Stimulated activated naive CD4-positive, alpha-beta T cell (primary cell): ENCODE data around the gene LTC4S.
"Not testable (repeated sequence)": the region's sequence is repeated elsewhere in the genome, so short reads cannot be mapped to it uniquely, and the experiment has no call there.

ENCODE experiments used
- DNase-seq, 6 experiments: peaks; one replicate each; lab custom pipeline; 2025; lab: John Stamatoyannopoulos, UW

The LTC4S gene

DNA sequence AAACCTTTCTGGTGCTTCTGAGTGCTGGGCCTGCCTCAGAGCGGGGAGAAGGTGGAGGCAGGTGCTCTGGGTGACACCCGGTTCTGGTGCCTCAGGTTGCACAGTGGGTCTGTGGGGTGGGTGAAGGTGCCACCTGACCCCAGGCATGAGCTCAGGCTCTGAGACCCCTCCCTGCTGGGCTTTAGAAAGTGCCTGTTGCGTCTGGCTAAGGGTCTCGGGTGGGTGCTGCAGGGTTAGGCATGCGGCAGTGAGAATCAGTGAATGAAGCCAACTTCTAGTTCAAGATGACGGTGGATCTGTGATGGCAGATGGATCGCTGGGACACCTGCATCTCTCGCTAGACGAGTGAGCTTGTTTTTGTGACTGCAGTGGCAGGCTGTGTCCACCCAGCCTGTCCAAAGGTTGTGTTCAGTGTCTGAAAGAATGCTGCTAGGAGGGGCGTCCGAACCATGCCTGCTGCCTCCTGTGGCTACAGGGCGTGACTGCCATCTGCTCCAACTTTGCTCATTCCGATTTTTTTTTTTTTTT lies 31.9 kb downstream of the LTC4S start:
- no peak for DNase-seq

- no peak for DNase-seq
These were observed 33.9 kb downstream of the LTC4S start for GRCh38 chr5:179827680-179828079.

DNA sequence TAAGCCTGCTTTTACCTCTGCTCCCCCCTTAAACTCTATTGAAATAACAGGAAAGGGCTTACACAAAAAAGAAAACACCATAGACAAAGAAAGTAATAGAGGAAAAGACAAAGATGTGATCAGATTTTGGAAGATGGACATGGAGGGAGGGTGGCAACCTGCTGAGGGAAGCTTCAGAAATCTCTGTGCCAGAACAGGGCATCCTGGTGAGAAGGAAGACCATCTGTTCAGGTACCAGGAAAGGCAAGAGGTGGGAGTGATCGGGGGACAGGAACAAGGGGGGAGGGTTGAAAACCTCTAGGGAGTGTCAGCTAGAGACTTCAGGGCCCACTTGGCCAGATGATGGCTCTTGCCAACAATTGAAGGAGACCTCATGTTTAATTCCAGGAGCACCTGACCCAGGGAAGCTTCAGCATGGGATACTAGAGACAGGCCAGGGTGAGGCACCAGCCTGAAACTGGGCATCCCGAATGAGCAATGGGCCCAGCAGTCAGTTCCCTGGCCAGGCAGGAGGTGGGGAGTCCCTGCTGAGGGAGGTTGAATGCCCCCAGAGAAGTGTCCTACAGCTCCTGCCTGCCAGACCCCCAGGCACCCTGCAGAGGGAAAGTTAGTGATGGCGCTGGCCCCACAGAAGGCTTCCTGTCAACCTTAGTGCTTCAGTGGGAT lies 35.1 kb downstream of the LTC4S start:
- DNase-seq, result no peak

DNA sequence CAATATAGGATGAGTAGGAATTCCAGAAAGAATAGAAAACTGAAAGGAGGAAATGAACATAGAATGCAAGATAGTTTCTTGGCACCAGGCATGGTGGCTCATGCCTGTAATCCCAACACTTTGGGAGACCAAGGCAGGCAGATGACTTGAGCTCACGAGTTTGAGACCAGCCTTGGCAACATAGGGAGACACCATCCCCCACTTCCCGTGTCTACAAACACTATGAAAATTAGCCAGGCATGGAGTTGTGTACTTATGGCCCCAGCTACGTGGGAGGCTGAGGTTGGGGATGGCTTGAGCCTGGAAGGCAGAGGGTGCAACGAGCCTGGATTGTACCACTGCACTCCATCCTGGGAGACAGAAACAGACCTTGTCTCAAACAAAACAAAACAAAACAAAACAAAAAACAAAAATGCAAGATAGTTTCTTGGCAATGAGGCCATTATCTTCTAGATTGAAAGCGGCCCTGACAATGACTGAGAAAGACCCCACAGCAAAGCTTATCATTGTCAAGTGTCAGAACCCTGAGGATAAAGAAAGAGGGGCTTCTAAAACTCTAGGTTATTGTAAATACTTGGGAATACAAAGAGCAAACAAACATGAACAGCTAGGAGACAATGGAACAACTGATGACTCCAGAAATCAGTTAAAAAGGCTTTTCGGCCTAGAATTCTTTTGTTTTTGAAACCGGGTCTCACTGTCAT lies 36.1 kb downstream of the LTC4S start:
- no peak for DNase-seq

- DNase-seq, result no peak
These were observed 37.2 kb downstream of the LTC4S start for GRCh38 chr5:179830818-179831468.

DNA sequence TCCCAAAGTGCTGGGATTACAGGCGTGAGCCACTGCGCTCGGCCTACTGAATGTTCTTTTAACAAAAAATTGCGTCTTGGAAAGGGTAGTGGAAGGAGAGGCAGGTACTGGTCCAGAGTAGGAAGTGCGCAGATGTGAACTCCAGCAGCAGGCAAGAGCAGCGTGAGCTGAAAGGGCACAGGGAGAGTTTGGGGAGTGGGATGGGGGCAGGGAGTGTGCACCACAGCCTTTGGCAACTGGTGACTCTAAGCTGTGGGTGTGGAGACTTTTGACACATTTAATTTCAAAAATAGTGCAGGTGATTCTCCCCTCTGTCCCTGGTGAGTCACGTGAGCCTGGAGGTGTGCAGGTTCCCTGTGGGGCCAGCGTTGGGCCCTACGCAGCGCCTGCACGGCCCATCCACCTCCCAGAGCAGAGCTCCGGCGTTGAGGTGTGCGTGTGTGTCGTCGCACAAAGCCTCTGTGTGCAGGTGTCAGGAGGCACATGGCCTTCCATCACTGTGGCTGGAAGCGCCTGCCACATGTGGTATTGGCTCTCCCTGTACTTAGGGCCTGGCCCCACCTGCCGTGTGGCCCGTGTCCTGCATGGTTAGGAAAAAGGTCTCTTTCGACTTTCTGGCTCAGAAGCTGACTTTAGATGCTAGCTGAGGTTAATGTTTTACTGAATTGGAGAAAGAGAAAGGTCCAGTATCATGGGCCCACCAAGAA lies 38.4 kb downstream of the LTC4S start:
- DNase-seq, result no peak

GRCh38 chr5:179833056-179833708 lies 39.4 kb downstream of the LTC4S start:
- no peak for DNase-seq

GRCh38 chr5:179833709-179834070 lies 39.9 kb downstream of the LTC4S start:
- no peak for DNase-seq

- no peak for DNase-seq
These were observed 40.3 kb downstream of the LTC4S start for GRCh38 chr5:179834120-179834519.

DNA sequence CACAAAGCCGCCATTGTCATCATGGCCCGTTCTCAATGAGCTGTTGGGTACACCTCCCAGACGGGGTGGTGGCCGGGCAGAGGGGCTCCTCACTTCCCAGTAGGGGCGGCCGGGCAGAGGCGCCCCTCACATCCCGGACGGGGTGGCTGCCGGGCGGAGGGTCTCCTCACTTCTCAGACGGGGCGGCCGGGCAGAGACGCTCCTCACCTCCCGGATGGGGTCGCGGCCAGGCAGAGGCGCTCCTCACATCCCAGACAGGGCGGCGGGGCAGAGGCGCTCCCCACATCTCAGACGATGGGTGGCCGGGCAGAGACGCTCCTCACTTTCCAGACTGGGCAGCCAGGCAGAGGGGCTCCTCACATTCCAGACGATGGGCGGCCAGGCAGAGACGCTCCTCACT lies 41.1 kb downstream of the LTC4S start:
- DNase-seq, result not testable (repeated sequence)

DNA sequence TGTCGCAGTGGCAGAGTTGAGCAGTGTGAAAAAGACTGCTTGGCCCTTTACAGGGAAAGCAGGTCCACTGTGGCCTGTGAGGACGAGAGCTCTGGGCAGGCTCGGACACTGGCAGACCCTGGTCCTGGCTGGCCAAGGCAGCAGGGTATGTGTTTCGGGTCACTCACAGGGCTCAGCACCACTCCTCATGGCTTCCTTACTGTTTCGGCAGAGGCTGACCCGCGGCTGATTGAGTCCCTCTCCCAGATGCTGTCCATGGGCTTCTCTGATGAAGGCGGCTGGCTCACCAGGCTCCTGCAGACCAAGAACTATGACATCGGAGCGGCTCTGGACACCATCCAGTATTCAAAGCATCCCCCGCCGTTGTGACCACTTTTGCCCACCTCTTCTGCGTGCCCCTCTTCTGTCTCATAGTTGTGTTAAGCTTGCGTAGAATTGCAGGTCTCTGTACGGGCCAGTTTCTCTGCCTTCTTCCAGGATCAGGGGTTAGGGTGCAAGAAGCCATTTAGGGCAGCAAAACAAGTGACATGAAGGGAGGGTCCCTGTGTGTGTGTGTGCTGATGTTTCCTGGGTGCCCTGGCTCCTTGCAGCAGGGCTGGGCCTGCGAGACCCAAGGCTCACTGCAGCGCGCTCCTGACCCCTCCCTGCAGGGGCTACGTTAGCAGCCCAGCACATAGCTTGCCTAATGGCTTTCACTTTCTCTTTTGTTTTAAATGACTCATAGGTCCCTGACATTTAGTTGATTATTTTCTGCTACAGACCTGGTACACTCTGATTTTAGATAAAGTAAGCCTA lies 42.6 kb downstream of the LTC4S start:
- peak in 5 of 6 experiments; percentile 24 to 34 (median 27) for DNase-seq

- DNase-seq, result no peak
These were observed 43.6 kb downstream of the LTC4S start for GRCh38 chr5:179837076-179838011.

- no peak for DNase-seq
These were observed 45.8 kb downstream of the LTC4S start for GRCh38 chr5:179839328-179840256.

GRCh38 chr5:179840321-179840720 lies 46.5 kb downstream of the LTC4S start:
- DNase-seq, result no peak

DNA sequence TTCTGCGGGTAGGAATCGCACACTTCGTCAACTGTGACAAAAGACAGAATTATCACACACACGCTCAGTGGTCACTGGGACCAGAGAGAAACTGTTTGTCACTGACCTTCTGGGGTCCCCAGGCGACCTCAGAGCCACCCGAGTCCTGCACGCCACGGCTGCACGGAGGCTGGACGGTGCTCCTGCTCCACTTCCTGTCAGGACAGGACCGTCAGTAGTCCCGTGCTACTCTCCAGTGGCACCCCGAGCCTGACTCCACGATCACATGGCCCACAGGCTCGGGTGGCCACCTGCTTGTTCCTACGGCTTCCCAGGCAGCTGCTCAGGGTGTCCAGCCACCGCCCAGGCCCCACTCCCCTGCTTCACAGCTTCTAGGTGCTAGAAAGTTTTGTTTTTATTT lies 47.0 kb downstream of the LTC4S start:
- no peak for DNase-seq

- no peak for DNase-seq
These were observed 47.8 kb downstream of the LTC4S start for GRCh38 chr5:179841621-179842020.
